HepG2 (cell line): ENCODE measurements around the gene SRP9. TPM values are rescaled to one million over a fixed set of nuclear protein-coding genes. Genes with fewer than 3 reads are reported as not detected.

Experiments used
- ATF1 ChIP-seq: IDR thresholded peaks from 2 replicates; pipeline ENCODE4 v1.6.1; 2016; ENCODE audit warnings: mild to moderate bottlenecking, control low read depth
- IKZF5 ChIP-seq: IDR thresholded peaks from 2 replicates; pipeline ENCODE4 v1.6.1; 2018; ENCODE audit warnings: missing genetic modification reagents, mild to moderate bottlenecking, missing compliant biosample characterization
- MEIS1 ChIP-seq: sonication (generic); formaldehyde crosslinking; IDR thresholded peaks from 2 replicates; pipeline ENCODE4 v1.9.0; 2021; ENCODE audit warnings: mild to moderate bottlenecking, missing genetic modification reagents, moderate library complexity, borderline replicate concordance
- SMAD1 ChIP-seq: sonication (generic); formaldehyde crosslinking; IDR thresholded peaks from 2 replicates; pipeline ENCODE4 v1.4.0; 2020; ENCODE audit warnings: missing genetic modification reagents, low read depth, mild to moderate bottlenecking, borderline replicate concordance
- THRA ChIP-seq: sonication (generic); formaldehyde crosslinking; IDR thresholded peaks from 2 replicates; pipeline ENCODE4 v1.4.0; 2020; ENCODE audit warnings: missing genetic modification reagents, borderline replicate concordance
- XRCC5 ChIP-seq: fragments of 200-400 bp; formaldehyde crosslinking; optimal IDR thresholded peaks from 2 replicates; pipeline ENCODE3; 2017; ENCODE audit warnings: mild to moderate bottlenecking, low read length
- ZBTB37 ChIP-seq: sonication (generic); formaldehyde crosslinking; IDR thresholded peaks from 2 replicates; pipeline ENCODE4 v1.4.0; 2020; ENCODE audit warnings: mild to moderate bottlenecking, missing genetic modification reagents
- ZNF34 ChIP-seq: sonication (generic); formaldehyde crosslinking; IDR thresholded peaks from 2 replicates; pipeline ENCODE4 v1.4.0; 2020; ENCODE audit warnings: mild to moderate bottlenecking, missing genetic modification reagents, borderline replicate concordance
- polyA plus RNA-seq, 8 experiments: library from polyadenylated mRNA; depleted of rRNA in 3 of 8; stranded (reverse) in 7 of 8; unstranded in 1 of 8; fragments of >200 nt; fragmentation: Illumina TruSeq in 4 of 8; extraction: Trizol in 4 of 8; gene quantifications; 2 replicates each; pipeline versions ENCODE4 v1.2.1 to v1.2.3, GENCODE V29; 2011 to 2016; ENCODE audit warnings: low read depth in 4 of 8, missing spikeins in 1 of 8, mixed read lengths in 1 of 8; ENCODE audit not compliant: insufficient read depth in 1 of 8
- total RNA-seq, 5 experiments: library from RNA; depleted of rRNA; stranded (reverse); fragments of >200 nt; fragmentation: Illumina TruSeq; extraction: Trizol; gene quantifications; 2 replicates each; pipeline ENCODE4 v1.2.3, GENCODE V29; 2016; ENCODE audit warnings: low read depth in 1 of 5
- TF ChIP-seq, protein P1 (sequence below): sonication (generic); formaldehyde crosslinking; IDR thresholded peaks from 2 replicates; pipeline ENCODE4 v1.9.0; 2021; ENCODE audit warnings: mild to moderate bottlenecking, missing genetic modification reagents
- TF ChIP-seq, protein P2 (sequence below): IDR thresholded peaks from 2 replicates; pipeline ENCODE4 v1.4.0; 2020; ENCODE audit warnings: mild to moderate bottlenecking, missing genetic modification reagents

Gene SRP9
- total and polyA plus RNA-seq, 2 of the 13 experiments (the other 11 are each of a cell fraction or from before 2014, with no cell fraction given): 251 to 307 TPM

DNA sequence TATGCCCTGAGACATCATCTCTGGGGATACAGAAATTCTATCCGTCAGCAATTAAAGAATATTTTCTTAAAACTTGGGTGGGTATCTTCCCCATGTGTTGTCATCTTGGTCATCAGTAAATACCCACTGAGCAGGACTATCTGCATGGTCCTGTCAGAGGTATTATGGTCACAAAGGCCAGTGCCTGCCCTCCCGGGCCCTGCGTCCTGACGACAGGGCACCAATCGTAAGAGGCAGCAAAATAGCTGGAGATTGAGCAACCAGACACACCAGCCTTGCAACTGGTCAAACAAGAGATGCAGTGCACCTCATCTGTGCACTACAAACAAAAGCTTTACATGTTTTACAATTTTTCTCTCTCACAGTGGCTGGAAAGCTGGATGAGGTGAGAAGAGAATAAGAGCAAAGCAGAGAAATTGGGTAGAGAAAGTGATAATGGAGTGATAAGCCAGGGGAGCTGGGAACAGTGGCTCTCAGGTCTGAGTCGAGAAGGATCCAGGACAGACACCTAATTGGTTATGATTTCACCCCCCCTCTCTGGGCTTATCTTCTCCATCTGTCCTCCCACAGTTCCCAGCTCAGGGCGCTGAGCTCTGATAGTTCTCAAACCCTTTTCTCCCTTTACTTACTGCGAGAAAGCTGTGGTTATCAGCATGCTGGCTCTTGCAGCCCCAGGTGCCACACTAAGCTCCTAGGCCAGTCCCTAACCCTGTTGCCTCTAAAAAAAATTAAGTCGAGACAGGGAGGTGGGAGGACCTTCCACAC, 8.8 kb upstream of the SRP9 start (continued):
- TF ChIP-seq, protein P1, sequence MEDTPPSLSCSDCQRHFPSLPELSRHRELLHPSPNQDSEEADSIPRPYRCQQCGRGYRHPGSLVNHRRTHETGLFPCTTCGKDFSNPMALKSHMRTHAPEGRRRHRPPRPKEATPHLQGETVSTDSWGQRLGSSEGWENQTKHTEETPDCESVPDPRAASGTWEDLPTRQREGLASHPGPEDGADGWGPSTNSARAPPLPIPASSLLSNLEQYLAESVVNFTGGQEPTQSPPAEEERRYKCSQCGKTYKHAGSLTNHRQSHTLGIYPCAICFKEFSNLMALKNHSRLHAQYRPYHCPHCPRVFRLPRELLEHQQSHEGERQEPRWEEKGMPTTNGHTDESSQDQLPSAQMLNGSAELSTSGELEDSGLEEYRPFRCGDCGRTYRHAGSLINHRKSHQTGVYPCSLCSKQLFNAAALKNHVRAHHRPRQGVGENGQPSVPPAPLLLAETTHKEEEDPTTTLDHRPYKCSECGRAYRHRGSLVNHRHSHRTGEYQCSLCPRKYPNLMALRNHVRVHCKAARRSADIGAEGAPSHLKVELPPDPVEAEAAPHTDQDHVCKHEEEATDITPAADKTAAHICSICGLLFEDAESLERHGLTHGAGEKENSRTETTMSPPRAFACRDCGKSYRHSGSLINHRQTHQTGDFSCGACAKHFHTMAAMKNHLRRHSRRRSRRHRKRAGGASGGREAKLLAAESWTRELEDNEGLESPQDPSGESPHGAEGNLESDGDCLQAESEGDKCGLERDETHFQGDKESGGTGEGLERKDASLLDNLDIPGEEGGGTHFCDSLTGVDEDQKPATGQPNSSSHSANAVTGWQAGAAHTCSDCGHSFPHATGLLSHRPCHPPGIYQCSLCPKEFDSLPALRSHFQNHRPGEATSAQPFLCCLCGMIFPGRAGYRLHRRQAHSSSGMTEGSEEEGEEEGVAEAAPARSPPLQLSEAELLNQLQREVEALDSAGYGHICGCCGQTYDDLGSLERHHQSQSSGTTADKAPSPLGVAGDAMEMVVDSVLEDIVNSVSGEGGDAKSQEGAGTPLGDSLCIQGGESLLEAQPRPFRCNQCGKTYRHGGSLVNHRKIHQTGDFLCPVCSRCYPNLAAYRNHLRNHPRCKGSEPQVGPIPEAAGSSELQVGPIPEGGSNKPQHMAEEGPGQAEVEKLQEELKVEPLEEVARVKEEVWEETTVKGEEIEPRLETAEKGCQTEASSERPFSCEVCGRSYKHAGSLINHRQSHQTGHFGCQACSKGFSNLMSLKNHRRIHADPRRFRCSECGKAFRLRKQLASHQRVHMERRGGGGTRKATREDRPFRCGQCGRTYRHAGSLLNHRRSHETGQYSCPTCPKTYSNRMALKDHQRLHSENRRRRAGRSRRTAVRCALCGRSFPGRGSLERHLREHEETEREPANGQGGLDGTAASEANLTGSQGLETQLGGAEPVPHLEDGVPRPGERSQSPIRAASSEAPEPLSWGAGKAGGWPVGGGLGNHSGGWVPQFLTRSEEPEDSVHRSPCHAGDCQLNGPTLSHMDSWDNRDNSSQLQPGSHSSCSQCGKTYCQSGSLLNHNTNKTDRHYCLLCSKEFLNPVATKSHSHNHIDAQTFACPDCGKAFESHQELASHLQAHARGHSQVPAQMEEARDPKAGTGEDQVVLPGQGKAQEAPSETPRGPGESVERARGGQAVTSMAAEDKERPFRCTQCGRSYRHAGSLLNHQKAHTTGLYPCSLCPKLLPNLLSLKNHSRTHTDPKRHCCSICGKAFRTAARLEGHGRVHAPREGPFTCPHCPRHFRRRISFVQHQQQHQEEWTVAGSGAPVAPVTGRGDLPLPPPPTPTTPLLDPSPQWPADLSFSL (CRISPR knock-in tag): 0 out of 2 replicates have a peak, but pooled peaks have one; percentile 16
- TF ChIP-seq ZNF34 (CRISPR knock-in tag) (0 out of 2 replicates have a peak, but pooled peaks have one; percentile 61), SMAD1 (CRISPR knock-in tag) (no peak), ZBTB37 (no peak), ATF1 (CRISPR knock-in tag) (no peak), XRCC5 (no peak), IKZF5 (no peak), THRA (CRISPR knock-in tag) (peak; percentile 76; the same call in 1 of the 2 replicates), MEIS1 (CRISPR knock-in tag) (0 out of 2 replicates have a peak, but pooled peaks have one; percentile 33)
- TF ChIP-seq, protein P2, sequence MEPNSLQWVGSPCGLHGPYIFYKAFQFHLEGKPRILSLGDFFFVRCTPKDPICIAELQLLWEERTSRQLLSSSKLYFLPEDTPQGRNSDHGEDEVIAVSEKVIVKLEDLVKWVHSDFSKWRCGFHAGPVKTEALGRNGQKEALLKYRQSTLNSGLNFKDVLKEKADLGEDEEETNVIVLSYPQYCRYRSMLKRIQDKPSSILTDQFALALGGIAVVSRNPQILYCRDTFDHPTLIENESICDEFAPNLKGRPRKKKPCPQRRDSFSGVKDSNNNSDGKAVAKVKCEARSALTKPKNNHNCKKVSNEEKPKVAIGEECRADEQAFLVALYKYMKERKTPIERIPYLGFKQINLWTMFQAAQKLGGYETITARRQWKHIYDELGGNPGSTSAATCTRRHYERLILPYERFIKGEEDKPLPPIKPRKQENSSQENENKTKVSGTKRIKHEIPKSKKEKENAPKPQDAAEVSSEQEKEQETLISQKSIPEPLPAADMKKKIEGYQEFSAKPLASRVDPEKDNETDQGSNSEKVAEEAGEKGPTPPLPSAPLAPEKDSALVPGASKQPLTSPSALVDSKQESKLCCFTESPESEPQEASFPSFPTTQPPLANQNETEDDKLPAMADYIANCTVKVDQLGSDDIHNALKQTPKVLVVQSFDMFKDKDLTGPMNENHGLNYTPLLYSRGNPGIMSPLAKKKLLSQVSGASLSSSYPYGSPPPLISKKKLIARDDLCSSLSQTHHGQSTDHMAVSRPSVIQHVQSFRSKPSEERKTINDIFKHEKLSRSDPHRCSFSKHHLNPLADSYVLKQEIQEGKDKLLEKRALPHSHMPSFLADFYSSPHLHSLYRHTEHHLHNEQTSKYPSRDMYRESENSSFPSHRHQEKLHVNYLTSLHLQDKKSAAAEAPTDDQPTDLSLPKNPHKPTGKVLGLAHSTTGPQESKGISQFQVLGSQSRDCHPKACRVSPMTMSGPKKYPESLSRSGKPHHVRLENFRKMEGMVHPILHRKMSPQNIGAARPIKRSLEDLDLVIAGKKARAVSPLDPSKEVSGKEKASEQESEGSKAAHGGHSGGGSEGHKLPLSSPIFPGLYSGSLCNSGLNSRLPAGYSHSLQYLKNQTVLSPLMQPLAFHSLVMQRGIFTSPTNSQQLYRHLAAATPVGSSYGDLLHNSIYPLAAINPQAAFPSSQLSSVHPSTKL (CRISPR knock-in tag): peak; percentile 68
